Esophagus muscularis mucosa (tissue), 4 donors: ENCODE data around the gene YWHAH. TPM values are rescaled to one million over a fixed set of nuclear protein-coding genes. Genes with fewer than 3 reads are reported as not detected.

Experiments used
- DNase-seq: peaks from one replicate; pipeline ENCODE4 v3.0.0-alpha.2; 2017; ENCODE audit errors: extremely low spot score
- H3K27ac ChIP-seq, 4 donors: fragments of 200-600 bp; sonication (generic); replicated peaks in 1 of 4; 1 replicate in 3 of 4; 2 replicates in 1 of 4; pipeline ENCODE4 v1.5.1; 2016 to 2019; ENCODE audit warnings: mild to moderate bottlenecking in 1 of 4
- H3K27me3 ChIP-seq, 4 donors: fragments of 200-600 bp; sonication (generic); one replicate each; pipeline versions ENCODE4 v1.5.1 to v1.6.0; 2016 to 2019
- H3K36me3 ChIP-seq, 4 donors: fragments of 200-600 bp; sonication (generic); one replicate each; pipeline ENCODE4 v1.5.1; 2016 to 2019
- H3K4me1 ChIP-seq, 4 donors: fragments of 200-600 bp; sonication (generic); one replicate each; pipeline ENCODE4 v1.5.1; 2016 to 2019
- H3K4me3 ChIP-seq, 4 donors: fragments of 200-600 bp; sonication (generic); 1 replicate in 2 of 4; 2 replicates in 2 of 4; pipeline ENCODE4 v1.5.1; 2016 to 2019; ENCODE audit warnings: mild to moderate bottlenecking in 4 of 4, moderate library complexity in 1 of 4
- H3K9me3 ChIP-seq, 4 donors: fragments of 200-600 bp; sonication (generic); 1 replicate in 3 of 4; 2 replicates in 1 of 4; pipeline ENCODE4 v1.5.1; 2016 to 2019
- EP300 ChIP-seq: sonication (generic); formaldehyde crosslinking; IDR thresholded peaks from one replicate; pipeline ENCODE4 v1.6.1; 2017; ENCODE audit warnings: antibody characterized with exemption
- POLR2A ChIP-seq: fragments of 450-650 bp; IDR thresholded peaks from one replicate; pipeline ENCODE4 v1.6.1; 2017; ENCODE audit warnings: antibody characterized with exemption, moderate library complexity, mild to moderate bottlenecking, low read depth
- POLR2AphosphoS5 ChIP-seq, 2 donors: sonication (generic); formaldehyde crosslinking; IDR thresholded peaks; one replicate each; pipeline ENCODE4 v1.6.1; 2017; ENCODE audit warnings: antibody characterized with exemption in 2 of 2
- WGBS: methylation state at CpG from one replicate; pipeline ENCODE4 v1.1.5; 2018; 5-methylcytosine and 5-hydroxymethylcytosine counted together
- intact Hi-C: fragments of 100-400 bp; cut with DNase I; formaldehyde crosslinking; loops from one replicate; pipeline ENCODE4 v1.15.1; 2023
- total RNA-seq, 4 donors: library from RNA; depleted of rRNA; stranded (reverse); fragments of >200 nt; gene quantifications; one replicate each; pipeline versions ENCODE4 v1.1.0 to v1.2.1, GENCODE V29; 2016
- TF ChIP-seq, protein P1 (sequence below), 3 experiments: fragments of 200-600 bp in 2 of 3; fragments of 450-650 bp in 1 of 3; sonication (generic) in 2 of 3; IDR thresholded peaks; one replicate each; pipeline ENCODE4 v1.5.1; 2017 to 2019; ENCODE audit warnings: antibody characterized with exemption in 3 of 3, mild to moderate bottlenecking in 2 of 3, moderate library complexity in 1 of 3

The YWHAH gene
- total RNA-seq, 4 donors from 2014 or later, result 132 to 232 (median 183) TPM

DNA sequence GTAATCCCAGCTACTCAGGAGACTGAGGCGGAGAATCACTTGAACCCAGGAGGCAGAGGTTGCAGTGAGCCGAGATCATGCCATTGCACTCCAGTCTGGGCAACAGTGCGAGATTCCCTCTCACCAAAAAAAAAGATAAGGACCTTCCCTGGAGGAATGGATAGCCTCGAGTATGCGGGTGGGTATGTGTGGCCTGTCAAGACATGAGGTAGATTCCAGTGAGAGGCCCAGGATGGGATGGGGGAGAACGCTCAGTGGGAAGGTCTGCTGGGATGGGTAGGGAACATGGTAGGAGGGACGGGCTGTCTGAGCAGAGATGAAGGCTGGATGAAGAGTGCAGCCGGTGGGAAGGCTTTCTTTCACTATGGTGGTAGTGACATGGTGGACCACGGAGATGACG, 39.0 kb upstream of the YWHAH start:
- DNase-seq, result no peak
- H3K9me3 ChIP-seq, result no peaks in the 10 kb centered on the region
- TF ChIP-seq, protein P1, sequence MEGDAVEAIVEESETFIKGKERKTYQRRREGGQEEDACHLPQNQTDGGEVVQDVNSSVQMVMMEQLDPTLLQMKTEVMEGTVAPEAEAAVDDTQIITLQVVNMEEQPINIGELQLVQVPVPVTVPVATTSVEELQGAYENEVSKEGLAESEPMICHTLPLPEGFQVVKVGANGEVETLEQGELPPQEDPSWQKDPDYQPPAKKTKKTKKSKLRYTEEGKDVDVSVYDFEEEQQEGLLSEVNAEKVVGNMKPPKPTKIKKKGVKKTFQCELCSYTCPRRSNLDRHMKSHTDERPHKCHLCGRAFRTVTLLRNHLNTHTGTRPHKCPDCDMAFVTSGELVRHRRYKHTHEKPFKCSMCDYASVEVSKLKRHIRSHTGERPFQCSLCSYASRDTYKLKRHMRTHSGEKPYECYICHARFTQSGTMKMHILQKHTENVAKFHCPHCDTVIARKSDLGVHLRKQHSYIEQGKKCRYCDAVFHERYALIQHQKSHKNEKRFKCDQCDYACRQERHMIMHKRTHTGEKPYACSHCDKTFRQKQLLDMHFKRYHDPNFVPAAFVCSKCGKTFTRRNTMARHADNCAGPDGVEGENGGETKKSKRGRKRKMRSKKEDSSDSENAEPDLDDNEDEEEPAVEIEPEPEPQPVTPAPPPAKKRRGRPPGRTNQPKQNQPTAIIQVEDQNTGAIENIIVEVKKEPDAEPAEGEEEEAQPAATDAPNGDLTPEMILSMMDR (IDR thresholded peaks at IDR 0.05), result no peak
- TF ChIP-seq POLR2A (no peak), POLR2AphosphoS5 (IDR thresholded peaks at IDR 0.05) (no peak), EP300 (no peak)
- intact Hi-C loops, result no loop called here
- H3K4me1 ChIP-seq, result no peaks in the 10 kb centered on the region
- no peak overlapping the region for H3K4me3 ChIP-seq
- no peak overlapping the region for H3K27ac ChIP-seq
- WGBS, result 92% methylated on average over 10 of the region's 10 CpGs
- H3K27me3 ChIP-seq, result no peaks in the 10 kb centered on the region
- peaks cover 16 to 84% (median 60%) of the 10 kb centered on the region in 4 donors for H3K36me3 ChIP-seq

DNA sequence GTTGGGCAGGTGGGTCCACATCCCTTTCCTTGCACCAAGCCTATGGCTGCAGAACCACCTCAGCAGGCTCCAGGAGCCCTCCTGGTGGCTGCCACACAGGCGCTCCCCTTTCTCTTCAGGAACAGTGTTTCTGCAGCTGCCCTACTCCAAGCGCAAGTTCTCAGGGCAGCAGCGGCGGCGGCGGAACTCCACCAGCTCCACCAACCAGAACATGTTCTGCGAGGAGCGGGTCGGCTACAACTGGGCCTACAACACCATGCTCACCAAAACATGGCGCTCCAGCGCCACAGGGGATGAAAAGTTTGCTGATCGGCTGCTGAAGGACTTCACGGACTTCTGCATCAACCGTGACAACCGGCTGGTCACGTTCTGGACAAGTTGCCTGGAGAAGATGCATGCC, 38.2 kb upstream of the YWHAH start:
- Histone ChIP-seq H3K4me3 (no peak overlapping the region), H3K27ac (no peak overlapping the region), H3K9me3 (no peaks in the 10 kb centered on the region), H3K36me3 (peaks cover 16 to 87% (median 63%) of the 10 kb centered on the region in 4 donors), H3K4me1 (no peaks in the 10 kb centered on the region), H3K27me3 (no peaks in the 10 kb centered on the region)
- no peak for TF ChIP-seq POLR2A
- TF ChIP-seq EP300, result no peak
- TF ChIP-seq, protein P1 (IDR thresholded peaks at IDR 0.05), result no peak
- no peak for TF ChIP-seq POLR2AphosphoS5 (IDR thresholded peaks at IDR 0.05)
- intact Hi-C loops, result no loop called here
- DNase-seq, result no peak
- 93% methylated on average over 6 of the region's 16 CpGs for WGBS

DNA sequence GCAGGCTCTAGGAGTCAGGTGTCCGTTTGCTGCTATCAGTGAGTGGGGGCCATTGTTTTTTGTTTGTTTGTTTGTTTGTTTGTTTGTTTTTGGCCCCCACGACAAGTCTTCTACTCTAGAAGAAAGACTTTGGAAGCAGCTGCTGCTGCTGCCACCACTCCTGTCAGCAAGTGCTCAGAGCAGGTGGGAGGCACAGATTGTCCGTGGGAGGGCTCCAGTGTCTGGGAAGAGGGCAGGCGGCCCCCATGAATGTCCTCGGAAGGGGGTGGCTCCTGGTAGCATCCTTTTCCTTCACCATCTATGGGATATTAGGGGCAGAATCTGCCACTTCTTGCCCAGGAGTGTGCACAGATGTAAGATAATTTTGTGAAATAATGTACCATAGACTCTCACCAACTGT, 37.8 kb upstream of the YWHAH start:
- H3K4me1 ChIP-seq, result no peaks in the 10 kb centered on the region
- 87% methylated on average over 5 of the region's 5 CpGs for WGBS
- no peaks in the 10 kb centered on the region for H3K27me3 ChIP-seq
- H3K27ac ChIP-seq, result no peak overlapping the region
- intact Hi-C loops, result no loop called here
- DNase-seq, result no peak
- H3K36me3 ChIP-seq, result peaks cover 15 to 85% (median 60%) of the 10 kb centered on the region in 4 donors
- H3K9me3 ChIP-seq, result no peaks in the 10 kb centered on the region
- H3K4me3 ChIP-seq, result no peak overlapping the region
- TF ChIP-seq POLR2AphosphoS5 (IDR thresholded peaks at IDR 0.05) (no peak), EP300 (no peak), POLR2A (no peak)
- TF ChIP-seq, protein P1 (IDR thresholded peaks at IDR 0.05), result no peak

DNA sequence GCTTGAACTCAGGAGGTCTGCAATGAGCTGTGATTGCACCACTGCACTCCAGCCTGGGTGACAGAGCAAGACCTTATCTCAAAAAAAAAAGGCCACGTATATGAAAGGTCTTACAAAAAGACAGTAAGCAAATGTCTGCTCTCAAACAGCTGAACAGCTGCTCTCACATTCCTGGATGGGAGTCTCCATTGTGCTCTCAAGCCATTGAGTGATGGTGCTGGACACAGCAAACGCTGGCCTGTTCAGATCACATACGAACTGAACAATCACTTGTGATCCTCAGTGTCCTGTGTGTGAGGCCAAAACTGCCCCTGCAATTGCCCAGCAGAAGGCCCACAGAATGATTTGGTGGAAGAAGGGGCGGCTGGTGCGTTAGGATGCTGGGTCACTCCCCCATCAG, 34.4 kb upstream of the YWHAH start:
- Histone ChIP-seq H3K4me3 (no peak overlapping the region), H3K27ac (no peak overlapping the region), H3K4me1 (no peaks in the 10 kb centered on the region), H3K9me3 (no peaks in the 10 kb centered on the region), H3K36me3 (peaks cover 5 to 55% (median 38%) of the 10 kb centered on the region in 4 donors), H3K27me3 (no peaks in the 10 kb centered on the region)
- intact Hi-C loops, result no loop called here
- 88% methylated on average over 5 of the region's 5 CpGs for WGBS
- no peak for DNase-seq
- TF ChIP-seq, protein P1 (IDR thresholded peaks at IDR 0.05), result no peak
- TF ChIP-seq EP300, result no peak
- no peak for TF ChIP-seq POLR2A
- no peak for TF ChIP-seq POLR2AphosphoS5 (IDR thresholded peaks at IDR 0.05)
